ENCODE results near the gene RYR1.
"Not testable (repeated sequence)": the region's sequence is repeated elsewhere in the genome, so short reads cannot be mapped to it uniquely, and the experiment has no call there.

The RYR1 gene

GRCh38 chr19:38424272-38424671 lies 9.2 kb upstream of the RYR1 start:
- Histone ChIP-seq H3K9ac (ENCODE audit: low read length) (no peak overlapping the region), H3K36me3 (ENCODE audit: control insufficient read depth, insufficient read depth, low read length) (no peaks in the 10 kb centered on the region), H3K27ac (ENCODE audit: low read depth, low read length) (no peak overlapping the region), H3K4me1 (ENCODE audit: control insufficient read depth, insufficient read depth, low read length) (no peaks in the 10 kb centered on the region), H3K4me3 (ENCODE audit: low read length) (no peak overlapping the region), H3K27me3 (ENCODE audit: control insufficient read depth, insufficient read depth, low read length) (no peaks in the 10 kb centered on the region)

- no peak overlapping the region for H3K27ac ChIP-seq (ENCODE audit: low read depth, low read length)
- no peaks in the 10 kb centered on the region for H3K36me3 ChIP-seq (ENCODE audit: control insufficient read depth, insufficient read depth, low read length)
- H3K4me3 ChIP-seq (ENCODE audit: low read length): no peak overlapping the region
- H3K4me1 ChIP-seq (ENCODE audit: control insufficient read depth, insufficient read depth, low read length): no peaks in the 10 kb centered on the region
- H3K27me3 ChIP-seq (ENCODE audit: control insufficient read depth, insufficient read depth, low read length): no peaks in the 10 kb centered on the region
- H3K9ac ChIP-seq (ENCODE audit: low read length): no peak overlapping the region
Observed at GRCh38 chr19:38425222-38425809, 8.2 kb upstream of the RYR1 start.

- Histone ChIP-seq H3K27ac (ENCODE audit: low read depth, low read length) (no peak within 1 kb of the TSS), H3K9ac (ENCODE audit: low read length) (no peak within 1 kb of the TSS), H3K27me3 (ENCODE audit: control insufficient read depth, insufficient read depth, low read length) (no peaks in the 10 kb centered on the region), H3K36me3 (ENCODE audit: control insufficient read depth, insufficient read depth, low read length) (no peaks in the 10 kb centered on the region), H3K4me1 (ENCODE audit: control insufficient read depth, insufficient read depth, low read length) (no peaks in the 10 kb centered on the region), H3K4me3 (ENCODE audit: low read length) (no peak within 1 kb of the TSS)
Observed at GRCh38 chr19:38425810-38426466, 7.6 kb upstream of the RYR1 start, which contains the start of gene RASGRP4. RASGRP4 (minus strand) TSS chr19:38426219; CDS start chr19:38426091, 128 bp downstream.

GRCh38 chr19:38427035-38427677 lies 6.3 kb upstream of the RYR1 start:
- H3K9ac ChIP-seq (ENCODE audit: low read length); H3K27me3 ChIP-seq (ENCODE audit: control insufficient read depth, insufficient read depth, low read length); H3K4me1 ChIP-seq (ENCODE audit: control insufficient read depth, insufficient read depth, low read length); H3K36me3 ChIP-seq (ENCODE audit: control insufficient read depth, insufficient read depth, low read length); H3K4me3 ChIP-seq (ENCODE audit: low read length); H3K27ac ChIP-seq (ENCODE audit: low read depth, low read length): not testable (repeated sequence)

GRCh38 chr19:38429055-38429810 lies 4.3 kb upstream of the RYR1 start:
- H3K4me3 ChIP-seq (ENCODE audit: low read length): no peak overlapping the region

GRCh38 chr19:38429811-38430156 lies 3.7 kb upstream of the RYR1 start:
- Histone ChIP-seq H3K27me3 (ENCODE audit: control insufficient read depth, insufficient read depth, low read length) (peaks cover 10% of the 10 kb centered on the region), H3K4me1 (ENCODE audit: control insufficient read depth, insufficient read depth, low read length) (no peaks in the 10 kb centered on the region), H3K27ac (ENCODE audit: low read depth, low read length) (no peak overlapping the region), H3K4me3 (ENCODE audit: low read length) (no peak overlapping the region), H3K9ac (ENCODE audit: low read length) (no peak overlapping the region), H3K36me3 (ENCODE audit: control insufficient read depth, insufficient read depth, low read length) (no peaks in the 10 kb centered on the region)

More at GRCh38 chr19:38429055-38429810, 4.3 kb upstream of the RYR1 start:
- H3K4me1 ChIP-seq (ENCODE audit: control insufficient read depth, insufficient read depth, low read length): no peaks in the 10 kb centered on the region
- no peak overlapping the region for H3K9ac ChIP-seq (ENCODE audit: low read length)
- no peaks in the 10 kb centered on the region for H3K36me3 ChIP-seq (ENCODE audit: control insufficient read depth, insufficient read depth, low read length)
- no peak overlapping the region for H3K27ac ChIP-seq (ENCODE audit: low read depth, low read length)
- peaks cover 5% of the 10 kb centered on the region for H3K27me3 ChIP-seq (ENCODE audit: control insufficient read depth, insufficient read depth, low read length)

GRCh38 chr19:38430931-38431330 lies 2.6 kb upstream of the RYR1 start:
- H3K27me3 ChIP-seq (ENCODE audit: control insufficient read depth, insufficient read depth, low read length): peaks cover 13% of the 10 kb centered on the region
- H3K9ac ChIP-seq (ENCODE audit: low read length): no peak overlapping the region
- no peaks in the 10 kb centered on the region for H3K36me3 ChIP-seq (ENCODE audit: control insufficient read depth, insufficient read depth, low read length)
- no peak overlapping the region for H3K4me3 ChIP-seq (ENCODE audit: low read length)
- H3K27ac ChIP-seq (ENCODE audit: low read depth, low read length): no peak overlapping the region
- H3K4me1 ChIP-seq (ENCODE audit: control insufficient read depth, insufficient read depth, low read length): no peaks in the 10 kb centered on the region

GRCh38 chr19:38434549-38435051 lies 1.1 kb downstream of the RYR1 start:
- Histone ChIP-seq H3K27me3 (ENCODE audit: control insufficient read depth, insufficient read depth, low read length) (peaks cover 13% of the 10 kb centered on the region), H3K4me3 (ENCODE audit: low read length) (no peak overlapping the region), H3K4me1 (ENCODE audit: control insufficient read depth, insufficient read depth, low read length) (no peaks in the 10 kb centered on the region), H3K27ac (ENCODE audit: low read depth, low read length) (no peak overlapping the region), H3K36me3 (ENCODE audit: control insufficient read depth, insufficient read depth, low read length) (no peaks in the 10 kb centered on the region), H3K9ac (ENCODE audit: low read length) (no peak overlapping the region)

- no peak overlapping the region for H3K27ac ChIP-seq (ENCODE audit: low read depth, low read length)
- H3K4me3 ChIP-seq (ENCODE audit: low read length): no peak overlapping the region
- no peaks in the 10 kb centered on the region for H3K4me1 ChIP-seq (ENCODE audit: control insufficient read depth, insufficient read depth, low read length)
- H3K9ac ChIP-seq (ENCODE audit: low read length): no peak overlapping the region
- H3K36me3 ChIP-seq (ENCODE audit: control insufficient read depth, insufficient read depth, low read length): no peaks in the 10 kb centered on the region
- peaks cover 16% of the 10 kb centered on the region for H3K27me3 ChIP-seq (ENCODE audit: control insufficient read depth, insufficient read depth, low read length)
Observed at GRCh38 chr19:38437295-38437694, 3.8 kb downstream of the RYR1 start.

- H3K27ac ChIP-seq (ENCODE audit: low read depth, low read length): no peak overlapping the region
- H3K27me3 ChIP-seq (ENCODE audit: control insufficient read depth, insufficient read depth, low read length): peaks cover 20% of the 10 kb centered on the region
- no peaks in the 10 kb centered on the region for H3K36me3 ChIP-seq (ENCODE audit: control insufficient read depth, insufficient read depth, low read length)
- H3K9ac ChIP-seq (ENCODE audit: low read length): no peak overlapping the region
- no peaks in the 10 kb centered on the region for H3K4me1 ChIP-seq (ENCODE audit: control insufficient read depth, insufficient read depth, low read length)
- no peak overlapping the region for H3K4me3 ChIP-seq (ENCODE audit: low read length)
Observed at GRCh38 chr19:38437917-38438316, 4.4 kb downstream of the RYR1 start.

GRCh38 chr19:38440592-38440991 lies 7.1 kb downstream of the RYR1 start:
- Histone ChIP-seq H3K4me3 (ENCODE audit: low read length) (no peak overlapping the region), H3K4me1 (ENCODE audit: control insufficient read depth, insufficient read depth, low read length) (no peaks in the 10 kb centered on the region), H3K27me3 (ENCODE audit: control insufficient read depth, insufficient read depth, low read length) (peaks cover 7% of the 10 kb centered on the region), H3K27ac (ENCODE audit: low read depth, low read length) (no peak overlapping the region), H3K36me3 (ENCODE audit: control insufficient read depth, insufficient read depth, low read length) (no peaks in the 10 kb centered on the region), H3K9ac (ENCODE audit: low read length) (no peak overlapping the region)

- Histone ChIP-seq H3K9ac (ENCODE audit: low read length) (no peak overlapping the region), H3K4me3 (ENCODE audit: low read length) (no peak overlapping the region), H3K27me3 (ENCODE audit: control insufficient read depth, insufficient read depth, low read length) (peaks cover 7% of the 10 kb centered on the region)
Observed at GRCh38 chr19:38441657-38442348, 8.3 kb downstream of the RYR1 start.

More at GRCh38 chr19:38441657-38442348, 8.3 kb downstream of the RYR1 start:
- no peaks in the 10 kb centered on the region for H3K36me3 ChIP-seq (ENCODE audit: control insufficient read depth, insufficient read depth, low read length)
- no peak overlapping the region for H3K27ac ChIP-seq (ENCODE audit: low read depth, low read length)
- H3K4me1 ChIP-seq (ENCODE audit: control insufficient read depth, insufficient read depth, low read length): no peaks in the 10 kb centered on the region

All from rectal smooth muscle tissue (tissue), 1 donor.